GM13977 (cell line): ENCODE data around the gene PCDHGA3.
A peak's percentile ranks its signal among the peaks of the same experiment; 100 is the strongest.
"Not testable (repeated sequence)": the region's sequence is repeated elsewhere in the genome, so short reads cannot be mapped to it uniquely, and the experiment has no call there.

Experiments used
- DNase-seq: peaks from one replicate; pipeline ENCODE4 v3.0.0; 2012; ENCODE audit warnings: low spot score
- in situ Hi-C: fragments of 300-500 bp; cut with MboI; formaldehyde crosslinking; loops from one replicate; pipeline ENCODE4 v1.12.0; 2022; ENCODE audit warnings: low sequenced_read_pairs, low pct_unique_long_range_greater_than_20kb, mixed read lengths, inconsistent platforms; ENCODE audit not compliant: unreplicated experiment
- TF ChIP-seq, protein P1 (sequence below): IDR thresholded peaks from 2 replicates; pipeline ENCODE4 v1.5.1; 2012; ENCODE audit warnings: mild to moderate bottlenecking, control low read depth; ENCODE audit not compliant: insufficient read depth; ENCODE audit errors: extremely low read depth, missing control alignments

Gene PCDHGA3

DNA sequence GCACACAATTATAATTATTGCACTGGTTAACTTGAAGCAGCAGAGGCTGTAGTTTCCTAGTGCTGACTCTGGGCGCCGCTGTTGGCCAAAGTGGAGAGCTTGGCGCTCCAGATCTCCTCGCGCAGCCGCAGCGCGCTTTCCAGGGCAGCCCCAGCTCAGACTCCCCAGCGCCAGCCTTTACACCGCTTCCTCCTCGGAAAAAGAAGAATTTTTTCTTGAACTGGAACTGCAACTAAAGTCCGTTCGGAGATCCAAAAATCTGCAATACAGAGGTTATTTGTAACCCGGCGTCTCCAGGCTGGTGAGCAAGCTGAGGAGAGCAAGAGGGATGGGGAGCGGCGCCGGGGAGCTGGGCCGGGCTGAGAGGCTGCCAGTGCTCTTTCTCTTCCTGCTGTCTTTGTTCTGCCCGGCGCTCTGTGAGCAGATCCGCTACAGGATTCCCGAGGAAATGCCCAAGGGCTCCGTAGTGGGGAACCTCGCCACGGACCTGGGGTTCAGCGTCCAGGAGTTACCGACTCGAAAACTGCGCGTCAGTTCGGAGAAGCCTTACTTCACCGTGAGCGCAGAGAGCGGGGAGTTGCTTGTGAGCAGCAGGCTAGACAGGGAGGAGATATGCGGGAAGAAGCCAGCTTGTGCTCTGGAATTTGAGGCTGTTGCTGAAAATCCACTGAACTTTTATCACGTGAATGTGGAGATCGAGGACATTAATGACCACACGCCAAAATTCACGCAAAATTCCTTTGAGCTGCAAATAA is 44.1 kb downstream of the PCDHGA3 start, which contains the start of gene PCDHGB4:
Gene PCDHGB4 (plus strand): TSS at position 142 of the 755 bp plus-strand sequence. CDS start 187 bp downstream, at position 329.
- in situ Hi-C loops: not testable (repeated sequence)
- peak; percentile 59 for DNase-seq
- TF ChIP-seq, protein P1, sequence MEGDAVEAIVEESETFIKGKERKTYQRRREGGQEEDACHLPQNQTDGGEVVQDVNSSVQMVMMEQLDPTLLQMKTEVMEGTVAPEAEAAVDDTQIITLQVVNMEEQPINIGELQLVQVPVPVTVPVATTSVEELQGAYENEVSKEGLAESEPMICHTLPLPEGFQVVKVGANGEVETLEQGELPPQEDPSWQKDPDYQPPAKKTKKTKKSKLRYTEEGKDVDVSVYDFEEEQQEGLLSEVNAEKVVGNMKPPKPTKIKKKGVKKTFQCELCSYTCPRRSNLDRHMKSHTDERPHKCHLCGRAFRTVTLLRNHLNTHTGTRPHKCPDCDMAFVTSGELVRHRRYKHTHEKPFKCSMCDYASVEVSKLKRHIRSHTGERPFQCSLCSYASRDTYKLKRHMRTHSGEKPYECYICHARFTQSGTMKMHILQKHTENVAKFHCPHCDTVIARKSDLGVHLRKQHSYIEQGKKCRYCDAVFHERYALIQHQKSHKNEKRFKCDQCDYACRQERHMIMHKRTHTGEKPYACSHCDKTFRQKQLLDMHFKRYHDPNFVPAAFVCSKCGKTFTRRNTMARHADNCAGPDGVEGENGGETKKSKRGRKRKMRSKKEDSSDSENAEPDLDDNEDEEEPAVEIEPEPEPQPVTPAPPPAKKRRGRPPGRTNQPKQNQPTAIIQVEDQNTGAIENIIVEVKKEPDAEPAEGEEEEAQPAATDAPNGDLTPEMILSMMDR: peak; percentile 76

DNA sequence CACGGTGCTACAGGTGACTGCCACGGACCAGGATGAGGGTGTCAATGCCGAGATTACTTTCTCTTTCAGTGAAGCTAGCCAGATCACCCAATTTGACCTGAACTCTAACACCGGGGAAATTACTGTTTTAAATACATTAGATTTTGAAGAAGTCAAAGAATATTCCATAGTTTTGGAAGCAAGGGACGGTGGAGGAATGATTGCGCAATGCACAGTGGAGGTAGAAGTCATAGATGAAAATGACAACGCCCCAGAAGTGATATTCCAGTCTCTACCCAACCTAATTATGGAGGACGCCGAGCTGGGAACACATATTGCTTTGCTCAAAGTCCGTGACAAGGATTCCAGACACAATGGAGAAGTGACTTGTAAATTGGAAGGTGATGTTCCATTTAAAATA is 45.0 kb downstream of the PCDHGA3 start:
- in situ Hi-C loops: no loop called here
- TF ChIP-seq, protein P1: no peak

DNA sequence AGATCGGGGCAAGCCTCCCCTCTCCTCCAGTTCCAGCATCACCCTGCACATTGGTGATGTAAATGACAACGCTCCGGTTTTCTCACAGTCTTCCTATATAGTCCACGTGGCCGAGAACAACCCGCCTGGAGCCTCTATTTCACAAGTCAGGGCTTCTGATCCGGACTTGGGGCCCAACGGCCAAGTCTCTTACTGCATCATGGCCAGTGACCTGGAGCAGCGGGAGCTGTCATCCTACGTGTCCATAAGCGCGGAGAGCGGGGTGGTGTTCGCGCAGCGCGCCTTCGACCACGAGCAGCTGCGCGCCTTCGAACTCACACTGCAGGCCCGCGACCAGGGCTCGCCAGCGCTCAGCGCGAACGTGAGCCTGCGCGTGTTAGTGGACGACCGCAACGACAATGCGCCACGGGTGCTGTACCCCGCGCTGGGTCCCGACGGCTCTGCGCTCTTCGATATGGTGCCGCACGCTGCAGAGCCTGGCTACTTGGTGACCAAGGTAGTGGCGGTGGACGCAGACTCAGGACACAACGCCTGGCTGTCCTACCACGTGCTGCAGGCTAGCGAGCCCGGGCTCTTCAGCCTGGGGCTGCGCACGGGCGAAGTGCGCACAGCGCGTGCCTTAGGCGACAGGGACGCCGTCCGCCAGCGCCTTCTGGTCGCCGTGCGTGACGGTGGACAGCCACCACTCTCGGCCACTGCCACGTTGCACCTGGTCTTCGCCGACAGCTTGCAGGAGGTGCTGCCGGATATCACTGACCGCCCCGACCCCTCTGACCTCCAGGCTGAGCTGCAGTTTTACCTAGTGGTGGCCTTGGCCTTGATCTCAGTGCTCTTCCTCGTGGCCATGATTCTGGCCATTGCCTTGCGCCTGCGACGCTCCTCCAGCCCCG is 45.8 kb downstream of the PCDHGA3 start:
- TF ChIP-seq, protein P1: no peak
- in situ Hi-C loops: no loop called here
- no peak for DNase-seq

More for the DNA sequence above, 45.0 kb downstream of the PCDHGA3 start:
- DNase-seq: no peak

DNA sequence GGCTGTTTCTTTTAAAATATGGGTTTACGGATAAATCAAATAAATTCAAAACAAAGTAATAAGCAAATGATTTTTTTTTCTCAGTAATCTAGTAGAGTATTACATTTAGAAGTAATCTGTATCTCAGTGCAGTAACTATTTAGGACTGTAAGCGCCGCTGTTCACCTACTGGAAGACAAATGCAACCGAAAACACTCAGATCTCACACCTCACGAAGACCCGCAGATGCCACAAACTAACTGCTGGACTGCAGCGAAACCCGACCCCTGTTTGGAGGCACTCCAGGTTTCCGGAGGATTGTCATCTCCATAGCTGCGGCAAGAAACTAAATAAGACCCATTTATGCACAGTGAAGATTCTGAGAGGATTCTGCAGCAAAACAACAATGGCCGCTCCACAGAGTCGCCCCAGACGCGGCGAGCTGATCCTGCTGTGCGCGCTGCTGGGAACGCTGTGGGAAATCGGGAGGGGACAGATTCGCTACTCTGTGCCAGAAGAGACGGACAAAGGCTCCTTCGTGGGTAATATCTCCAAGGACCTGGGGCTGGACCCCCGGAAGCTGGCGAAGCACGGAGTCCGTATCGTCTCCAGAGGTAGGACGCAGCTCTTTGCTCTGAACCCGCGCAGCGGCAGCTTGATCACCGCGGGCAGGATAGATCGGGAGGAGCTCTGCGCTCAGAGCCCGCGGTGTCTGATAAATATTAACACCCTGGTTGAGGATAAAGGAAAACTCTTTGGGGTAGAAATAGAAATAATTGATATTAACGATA is 49.0 kb downstream of the PCDHGA3 start, which contains the start of gene PCDHGA8:
Gene PCDHGA8 (plus strand): TSS at position 205 of the 770 bp plus-strand sequence. CDS start 181 bp downstream, at position 386.
- TF ChIP-seq, protein P1: no peak
- no peak for DNase-seq
- in situ Hi-C loops: no loop called here

DNA sequence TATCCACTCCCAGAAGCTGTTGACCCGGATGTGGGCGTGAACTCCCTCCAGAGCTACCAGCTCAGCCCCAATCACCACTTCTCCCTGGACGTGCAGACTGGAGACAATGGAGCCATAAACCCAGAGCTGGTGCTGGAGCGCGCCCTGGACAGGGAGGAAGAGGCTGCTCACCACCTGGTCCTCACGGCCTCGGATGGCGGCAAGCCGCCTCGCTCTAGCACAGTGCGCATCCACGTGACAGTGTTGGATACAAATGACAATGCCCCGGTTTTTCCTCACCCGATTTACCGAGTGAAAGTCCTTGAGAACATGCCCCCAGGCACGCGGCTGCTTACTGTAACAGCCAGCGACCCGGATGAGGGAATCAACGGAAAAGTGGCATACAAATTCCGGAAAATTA is 49.6 kb downstream of the PCDHGA3 start:
- TF ChIP-seq, protein P1: no peak
- no peak for DNase-seq
- in situ Hi-C loops: no loop called here

DNA sequence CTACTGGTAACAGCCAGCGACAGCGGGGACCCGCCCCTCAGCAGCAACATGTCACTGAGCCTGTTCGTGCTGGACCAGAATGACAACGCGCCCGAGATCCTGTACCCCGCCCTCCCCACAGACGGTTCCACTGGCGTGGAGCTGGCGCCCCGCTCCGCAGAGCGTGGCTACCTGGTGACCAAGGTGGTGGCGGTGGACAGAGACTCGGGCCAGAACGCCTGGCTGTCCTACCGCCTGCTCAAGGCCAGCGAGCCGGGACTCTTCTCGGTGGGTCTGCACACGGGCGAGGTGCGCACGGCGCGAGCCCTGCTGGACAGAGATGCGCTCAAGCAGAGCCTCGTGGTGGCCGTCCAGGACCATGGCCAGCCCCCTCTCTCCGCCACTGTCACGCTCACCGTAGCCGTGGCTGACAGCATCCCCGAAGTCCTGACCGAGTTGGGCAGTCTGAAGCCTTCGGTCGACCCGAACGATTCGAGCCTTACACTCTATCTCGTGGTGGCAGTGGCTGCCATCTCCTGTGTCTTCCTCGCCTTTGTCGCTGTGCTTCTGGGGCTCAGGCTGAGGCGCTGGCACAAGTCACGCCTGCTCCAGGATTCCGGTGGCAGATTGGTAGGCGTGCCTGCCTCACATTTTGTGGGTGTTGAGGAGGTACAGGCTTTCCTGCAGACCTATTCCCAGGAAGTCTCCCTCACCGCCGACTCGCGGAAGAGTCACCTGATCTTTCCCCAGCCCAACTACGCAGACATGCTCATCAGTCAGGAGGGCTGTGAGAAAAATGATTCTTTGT is 51.0 kb downstream of the PCDHGA3 start:
- DNase-seq, in situ Hi-C loops: not testable (repeated sequence)
